HG02970 (cell line): ENCODE results near the gene ARAP3.

Source experiments
- ATAC-seq: cut with Tn5 transposase; IDR thresholded peaks from one replicate; pipeline ENCODE4 v1.9.1; 2021; ENCODE audit warnings: mild to moderate bottlenecking, moderate library complexity, moderate number of reproducible peaks; ENCODE audit not compliant: unreplicated experiment, low FRiP score

ARAP3 gene

GRCh38 chr5:141672841-141673813 is 8.9 kb downstream of the ARAP3 start:
- ATAC-seq, result no peak

DNA sequence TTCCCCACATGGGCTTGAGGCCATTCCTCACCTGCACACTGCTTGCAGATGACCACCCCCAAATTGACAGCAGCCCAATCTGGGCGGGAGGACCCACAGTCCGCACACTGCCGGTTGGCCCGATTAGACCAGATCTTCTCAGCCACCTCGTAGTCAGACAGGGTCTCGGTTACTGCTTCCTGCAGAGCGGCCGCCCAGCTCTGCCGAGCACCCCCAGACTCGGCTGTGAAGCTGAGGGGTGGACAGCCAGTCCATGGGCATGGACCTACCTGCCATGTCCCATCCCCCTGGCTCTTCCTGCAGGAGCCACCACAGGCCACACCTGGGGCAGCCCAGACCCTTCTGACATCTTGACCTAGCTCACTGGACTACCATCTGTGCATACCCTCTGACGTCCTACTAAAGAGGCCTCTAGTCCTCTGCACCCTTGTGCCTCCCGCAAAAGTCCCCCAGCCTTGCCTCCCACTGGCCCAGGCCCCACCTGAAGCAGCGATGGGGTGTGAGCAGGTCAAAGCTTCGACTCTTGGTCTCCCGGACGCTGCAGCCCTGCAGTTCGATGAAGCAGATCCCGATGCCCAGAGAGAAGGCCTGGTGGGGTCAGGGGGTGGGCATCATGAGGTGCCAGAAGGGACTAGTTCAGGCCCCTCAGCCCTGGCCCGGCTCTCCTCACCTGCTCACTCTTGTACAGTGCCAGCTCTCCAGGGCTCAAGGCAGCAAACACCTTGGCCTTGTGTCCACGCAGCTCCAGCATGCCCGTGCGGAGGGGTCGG is 9.8 kb downstream of the ARAP3 start:
- ATAC-seq, result no peak

GRCh38 chr5:141669520-141669919 is 12.5 kb downstream of the ARAP3 start:
- ATAC-seq, result no peak

DNA sequence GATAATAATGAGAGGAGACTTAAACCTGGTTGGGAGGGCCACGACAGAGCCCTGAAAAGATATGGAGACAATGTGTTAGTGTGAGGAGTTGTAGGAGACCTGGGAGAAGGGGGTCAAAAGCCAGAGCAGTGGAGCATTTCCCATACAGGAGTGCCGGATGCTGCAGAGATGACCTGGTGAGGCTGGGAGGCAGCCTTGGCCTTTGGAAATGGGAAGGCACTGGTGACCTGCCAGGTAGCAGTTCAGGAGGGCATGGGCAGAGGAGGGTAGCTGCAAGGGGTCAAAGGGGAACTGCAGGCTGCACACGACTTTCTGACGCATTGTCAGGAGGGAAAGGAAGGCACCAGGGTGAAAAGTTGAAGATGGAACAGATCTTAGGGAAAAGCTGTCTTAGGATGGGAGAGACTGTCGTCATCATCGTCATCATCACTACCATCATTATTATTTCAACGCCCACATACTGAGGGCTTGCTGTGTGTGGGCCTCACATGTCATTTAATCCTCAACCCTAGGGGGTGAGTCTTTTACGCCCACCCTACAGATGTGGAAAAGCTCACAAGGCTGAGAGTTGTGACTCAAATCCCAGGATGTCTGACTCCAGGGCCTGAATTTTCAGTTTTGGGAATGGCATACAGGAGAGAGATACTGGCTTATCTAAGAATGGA is 13.3 kb downstream of the ARAP3 start:
- ATAC-seq, result no peak

DNA sequence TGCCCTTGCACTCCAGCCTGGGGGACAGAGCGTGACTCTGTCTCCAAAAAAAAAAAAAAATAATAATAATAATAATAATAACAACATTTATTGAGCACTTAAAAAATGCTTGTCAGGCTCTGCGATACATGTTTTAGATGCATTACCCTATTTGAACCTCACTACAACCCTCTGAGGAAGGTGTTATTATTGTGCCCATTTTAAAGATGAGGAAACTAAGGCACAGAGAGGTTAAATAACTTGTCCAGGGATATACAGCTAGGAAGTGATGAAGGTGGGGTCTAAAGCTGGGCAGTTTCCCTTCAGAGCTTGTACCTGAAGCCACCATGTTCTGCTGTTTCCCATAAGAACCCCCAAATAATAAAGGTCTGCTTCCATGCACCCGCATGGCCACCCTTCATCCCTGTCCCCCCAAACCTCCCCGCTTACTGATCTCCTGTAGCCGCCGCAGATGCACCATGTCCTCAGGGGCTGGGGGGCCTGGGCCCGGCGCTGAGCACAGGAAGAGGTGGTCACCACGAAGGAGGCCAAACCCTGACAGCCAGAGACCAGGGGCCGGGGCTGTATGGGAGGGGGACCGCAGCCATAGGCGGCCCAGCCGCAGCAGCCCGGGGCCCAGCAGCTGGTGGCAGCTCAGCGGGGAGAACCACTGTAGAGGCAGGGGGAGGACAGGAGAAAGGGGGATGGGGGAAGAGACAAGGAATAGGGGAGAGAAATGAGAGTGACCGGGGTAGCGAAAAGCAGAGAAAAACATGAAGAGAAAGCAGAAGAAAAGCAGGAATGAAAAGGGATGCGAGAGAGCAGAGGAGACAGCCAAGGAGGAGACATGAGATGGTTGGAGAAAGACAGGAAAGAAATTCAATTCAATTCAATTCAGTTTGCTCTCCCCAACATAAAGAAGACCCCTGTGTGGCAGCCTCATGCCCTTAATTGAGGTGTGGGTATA is 15.8 kb downstream of the ARAP3 start:
- no peak for ATAC-seq

GRCh38 chr5:141664733-141665461 is 17.1 kb downstream of the ARAP3 start:
- no peak for ATAC-seq

- no peak for ATAC-seq
These were observed 18.5 kb downstream of the ARAP3 start for GRCh38 chr5:141663506-141663905.

DNA sequence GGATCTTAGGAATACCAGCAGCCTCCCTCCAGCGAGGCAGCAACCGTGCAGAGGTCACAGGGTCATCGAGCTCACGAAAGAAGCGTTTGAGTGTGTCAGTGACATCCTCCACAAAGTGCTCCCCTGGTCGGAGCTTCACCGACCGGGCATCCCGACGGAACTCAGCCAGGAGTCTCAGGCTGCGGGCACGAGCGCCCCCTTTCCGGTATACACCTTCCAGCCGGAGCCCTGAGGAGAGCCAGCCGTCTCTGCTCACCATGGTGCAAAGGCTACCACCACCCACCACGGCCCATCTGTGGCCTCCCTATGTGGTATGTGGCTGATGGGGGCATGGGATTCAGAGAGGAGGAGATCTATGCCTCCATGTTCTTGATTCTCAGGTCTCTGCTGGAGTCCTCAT is 20.0 kb downstream of the ARAP3 start:
- no peak for ATAC-seq

DNA sequence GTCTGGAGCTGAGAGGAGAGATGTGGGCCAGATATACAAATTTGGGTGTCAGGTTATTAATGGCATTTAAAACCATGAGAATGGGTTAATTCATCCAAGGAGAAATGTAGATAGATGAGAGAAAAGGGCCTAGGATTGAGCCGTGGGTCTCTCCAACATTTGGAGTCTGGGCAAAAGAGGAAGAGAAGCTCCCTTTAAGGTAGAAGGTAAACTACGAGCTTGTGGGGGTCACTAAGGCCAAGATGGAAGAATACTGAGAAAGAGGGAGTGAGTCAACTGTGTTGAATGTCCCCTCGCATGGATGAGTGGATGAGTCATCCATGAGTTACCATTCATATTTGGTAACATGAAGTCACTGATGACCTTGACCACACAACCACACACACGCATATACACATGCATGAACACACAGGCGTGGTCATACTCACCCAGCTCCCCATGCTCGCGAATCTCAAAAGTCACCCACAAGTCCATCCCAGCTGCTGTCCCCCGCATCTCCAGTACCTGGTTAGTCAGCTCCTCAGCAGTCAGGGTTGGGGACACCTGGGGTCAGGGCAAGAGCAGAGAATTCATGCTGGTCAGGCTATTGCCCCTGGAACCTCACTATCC is 24.0 kb downstream of the ARAP3 start:
- ATAC-seq, result no peak

DNA sequence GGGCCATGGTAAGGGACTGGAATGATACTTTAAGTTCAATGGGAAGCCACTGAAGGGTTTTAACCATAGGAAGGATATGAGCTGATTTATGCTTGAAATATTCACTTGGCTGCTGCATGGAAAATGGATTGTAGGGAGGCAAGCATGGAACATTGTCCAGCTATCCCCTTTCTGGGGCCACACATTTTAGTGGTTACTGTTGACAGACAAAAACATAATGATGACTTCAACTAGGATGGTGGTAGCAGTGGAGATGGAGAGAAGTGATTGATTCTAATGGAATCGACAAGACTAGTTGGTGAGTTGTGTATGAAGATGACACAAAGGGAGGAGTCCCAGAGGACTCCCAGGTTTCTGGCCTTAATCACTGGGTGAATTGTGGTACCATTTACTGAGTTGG is 24.6 kb downstream of the ARAP3 start:
- no peak for ATAC-seq

GRCh38 chr5:141656396-141656795 is 25.6 kb downstream of the ARAP3 start:
- no peak for ATAC-seq

DNA sequence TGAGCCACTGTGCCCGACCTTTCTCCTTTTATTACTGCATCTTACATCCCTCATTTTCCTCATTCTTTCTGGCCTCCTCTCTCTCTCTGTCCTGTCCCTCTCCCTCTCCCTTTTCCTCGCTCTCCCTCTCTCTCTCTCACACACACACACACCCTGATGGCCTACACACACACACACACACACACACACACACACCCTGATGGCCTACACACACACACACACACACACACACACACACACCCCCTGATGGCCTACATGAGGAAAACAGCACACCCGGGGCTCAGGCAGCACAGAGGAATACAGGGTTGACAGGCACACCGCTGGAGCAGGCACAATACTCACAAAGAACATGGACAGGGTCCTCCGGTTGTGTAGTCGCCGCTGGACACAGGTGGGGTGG is 27.0 kb downstream of the ARAP3 start:
- ATAC-seq, result no peak

DNA sequence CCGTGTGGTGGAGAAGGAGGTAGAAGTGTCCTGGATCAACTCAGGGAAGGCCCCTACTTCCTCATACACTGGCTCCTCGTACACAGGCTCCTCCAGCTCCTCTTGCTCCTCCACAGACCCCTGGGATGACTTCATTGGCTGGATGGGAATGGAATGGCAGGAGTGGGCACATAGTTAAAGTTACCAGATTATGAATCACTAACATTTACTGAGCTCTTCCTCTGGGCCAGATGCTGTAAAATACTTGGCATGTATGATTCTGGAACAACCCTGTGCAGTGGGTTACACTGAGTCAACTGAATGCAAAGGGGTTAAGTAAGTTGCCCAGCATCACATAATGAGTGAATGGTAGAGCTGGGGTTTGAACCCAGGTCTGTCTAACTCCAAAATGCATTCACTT is 27.7 kb downstream of the ARAP3 start:
- no peak for ATAC-seq

DNA sequence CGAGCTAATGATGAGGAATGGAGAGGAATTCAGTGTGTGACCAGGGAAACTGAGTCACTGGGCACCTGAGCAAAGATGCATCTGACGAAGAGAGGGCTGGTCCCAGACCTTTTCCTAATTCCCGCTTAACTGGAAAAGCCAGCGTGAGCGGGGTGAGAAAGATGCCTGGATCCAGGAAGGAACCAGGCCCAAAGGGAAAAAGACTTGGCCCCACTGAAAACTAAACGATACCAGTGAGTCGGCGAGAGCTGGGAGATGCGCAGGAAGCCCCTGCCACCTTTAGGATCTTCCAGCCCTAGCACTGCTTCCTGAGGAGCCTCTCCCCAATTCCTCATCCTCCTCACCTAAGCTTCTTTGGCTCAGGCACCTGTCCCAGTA is 30.3 kb downstream of the ARAP3 start:
- ATAC-seq, result no peak

GRCh38 chr5:141650851-141651727 is 30.9 kb downstream of the ARAP3 start, which contains the start of gene FCHSD1:
Gene FCHSD1, minus strand, starts transcription at chr5:141651418. Its CDS starts 50 bp downstream, at chr5:141651368.
- peak; percentile 98 for ATAC-seq

DNA sequence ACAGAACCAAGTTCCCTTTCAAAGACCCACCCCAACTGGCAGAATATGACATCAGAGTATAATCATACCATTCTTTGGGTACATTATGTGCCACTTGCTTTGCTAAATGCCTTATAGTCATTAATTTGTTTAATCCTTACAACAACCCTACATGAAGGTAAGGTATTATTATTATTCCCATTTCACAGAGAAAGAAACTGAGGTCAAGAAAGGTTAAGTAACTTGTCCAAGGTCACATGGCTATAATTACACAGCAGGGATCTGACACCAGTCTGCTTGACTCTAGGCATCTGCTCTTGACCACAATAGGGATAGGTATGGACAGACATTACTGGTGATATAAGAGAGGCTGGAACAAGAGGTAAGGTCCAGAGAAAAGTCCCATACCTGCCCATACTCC is 32.1 kb downstream of the ARAP3 start:
- no peak for ATAC-seq

GRCh38 chr5:141649056-141649688 is 32.9 kb downstream of the ARAP3 start:
- no peak for ATAC-seq
